Activated CD8-positive, alpha-beta T cell treated with anti-CD3 and anti-CD28 coated beads for 36 hours (primary cell): Measurements from ENCODE around the gene HEBP2. TPM values are rescaled to one million over a fixed set of nuclear protein-coding genes. Genes with fewer than 3 reads are reported as not detected.

Source experiments
- ATAC-seq: fragments of 200-7000 bp; cut with Tn5 transposase; one replicate; pipeline ENCODE4 v1.10.0; 2021; ENCODE audit warnings: mild to moderate bottlenecking, moderate library complexity
- CTCF ChIA-PET: fragments of 350-600 bp; sonication (Branson Sonifier 250); formaldehyde crosslinking; loops from one replicate; lab custom pipeline; 2021; ENCODE audit warnings: antibody characterized with exemption; lab: Charles Lee
- POLR2A ChIA-PET: fragments of 350-600 bp; sonication (Branson Sonifier 250); formaldehyde crosslinking; loops from one replicate; lab custom pipeline; 2021; ENCODE audit warnings: antibody characterized with exemption; lab: Charles Lee
- DNase-seq: peaks from one replicate; pipeline ENCODE4 v3.0.0-alpha.2; 2020
- H3K27ac Mint-ChIP-seq: one replicate; pipeline ENCODE4 v1.8.0; 2021; ENCODE audit warnings: mild to moderate bottlenecking, mixed read lengths
- H3K27me3 Mint-ChIP-seq: one replicate; pipeline ENCODE4 v1.8.0; 2021; ENCODE audit warnings: mixed read lengths
- H3K36me3 Mint-ChIP-seq: one replicate; pipeline ENCODE4 v1.8.0; 2021; ENCODE audit warnings: low read depth, mixed read lengths
- H3K4me1 Mint-ChIP-seq: one replicate; pipeline ENCODE4 v1.8.0; 2021; ENCODE audit warnings: low read depth, mixed read lengths
- H3K4me3 Mint-ChIP-seq: one replicate; pipeline ENCODE4 v1.8.0; 2021; ENCODE audit warnings: mild to moderate bottlenecking, moderate library complexity, mixed read lengths
- H3K9me3 Mint-ChIP-seq: one replicate; pipeline ENCODE4 v1.8.0; 2021; ENCODE audit warnings: mixed read lengths
- intact Hi-C: fragments of 100-400 bp; cut with micrococcal nuclease; formaldehyde crosslinking; loops from one replicate; pipeline ENCODE4 v1.10.0; 2022
- total RNA-seq, 2 experiments: library from RNA; stranded (reverse); gene quantifications; one replicate each; pipeline ENCODE4 v1.2.3, GENCODE V29; 2021
- TF ChIP-seq, protein P1 (sequence below): fragments of 200-600 bp; IDR thresholded peaks from one replicate; pipeline ENCODE4 v1.8.0; 2022; ENCODE audit warnings: antibody characterized with exemption, mild to moderate bottlenecking

HEBP2 gene
- total RNA-seq, 2 experiments from 2014 or later: 28.2 to 28.7 TPM

DNA sequence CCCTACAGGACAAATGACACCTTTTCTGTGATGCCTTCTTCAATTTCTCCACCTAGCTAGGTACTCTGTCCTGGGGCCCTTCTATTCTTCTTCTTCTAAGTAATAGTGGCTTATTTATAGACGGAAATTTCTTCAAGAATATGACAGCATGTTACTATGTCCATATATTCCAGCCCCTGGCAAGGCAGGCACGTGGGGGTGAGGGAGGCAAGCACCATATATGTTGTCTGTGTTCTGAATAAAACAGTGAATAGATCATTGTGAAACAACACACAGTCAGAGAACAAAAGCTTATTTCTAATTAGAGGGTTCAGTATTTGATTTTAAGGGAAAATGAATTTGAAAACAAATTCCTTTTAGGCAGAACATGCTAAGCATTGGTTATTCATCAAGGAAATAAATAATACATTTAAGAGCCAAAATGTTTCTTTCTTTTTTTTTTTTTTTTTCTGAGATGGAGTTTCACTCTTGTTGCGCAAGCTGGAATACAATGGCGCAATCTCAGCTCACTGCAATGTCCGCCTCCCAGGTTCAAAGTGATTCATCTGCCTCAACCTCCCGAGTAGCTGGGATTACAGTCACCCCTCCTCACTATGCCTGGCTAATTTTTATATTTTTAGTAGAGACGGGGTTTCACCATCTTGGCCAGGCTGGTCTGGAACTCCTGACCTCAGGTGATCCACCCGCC is 6.2 kb downstream of the HEBP2 start:
- ATAC-seq (no peak), DNase-seq (no peak)
- ChIA-PET POLR2A (interaction anchor here (0.6 kb wide), 1 partner anchor 8 kb away, joined by 3 read pairs; no protein-coding TSS in a partner anchor), CTCF (interaction anchor here (0.7 to 1.2 kb wide), 3 partner anchors 106 to 295 kb away, joined by 3 to 4 read pairs (median 3); no protein-coding TSS in a partner anchor)
- Mint-ChIP-seq H3K4me1 (peaks cover 30% of the 10 kb centered on the region), H3K27me3 (no peaks in the 10 kb centered on the region), H3K36me3 (peaks cover 61% of the 10 kb centered on the region), H3K9me3 (no peaks in the 10 kb centered on the region), H3K27ac (peak overlapping the region; percentile 4), H3K4me3 (no peak overlapping the region)
- intact Hi-C loops: no loop called here
- TF ChIP-seq, protein P1, sequence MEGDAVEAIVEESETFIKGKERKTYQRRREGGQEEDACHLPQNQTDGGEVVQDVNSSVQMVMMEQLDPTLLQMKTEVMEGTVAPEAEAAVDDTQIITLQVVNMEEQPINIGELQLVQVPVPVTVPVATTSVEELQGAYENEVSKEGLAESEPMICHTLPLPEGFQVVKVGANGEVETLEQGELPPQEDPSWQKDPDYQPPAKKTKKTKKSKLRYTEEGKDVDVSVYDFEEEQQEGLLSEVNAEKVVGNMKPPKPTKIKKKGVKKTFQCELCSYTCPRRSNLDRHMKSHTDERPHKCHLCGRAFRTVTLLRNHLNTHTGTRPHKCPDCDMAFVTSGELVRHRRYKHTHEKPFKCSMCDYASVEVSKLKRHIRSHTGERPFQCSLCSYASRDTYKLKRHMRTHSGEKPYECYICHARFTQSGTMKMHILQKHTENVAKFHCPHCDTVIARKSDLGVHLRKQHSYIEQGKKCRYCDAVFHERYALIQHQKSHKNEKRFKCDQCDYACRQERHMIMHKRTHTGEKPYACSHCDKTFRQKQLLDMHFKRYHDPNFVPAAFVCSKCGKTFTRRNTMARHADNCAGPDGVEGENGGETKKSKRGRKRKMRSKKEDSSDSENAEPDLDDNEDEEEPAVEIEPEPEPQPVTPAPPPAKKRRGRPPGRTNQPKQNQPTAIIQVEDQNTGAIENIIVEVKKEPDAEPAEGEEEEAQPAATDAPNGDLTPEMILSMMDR: no peak

DNA sequence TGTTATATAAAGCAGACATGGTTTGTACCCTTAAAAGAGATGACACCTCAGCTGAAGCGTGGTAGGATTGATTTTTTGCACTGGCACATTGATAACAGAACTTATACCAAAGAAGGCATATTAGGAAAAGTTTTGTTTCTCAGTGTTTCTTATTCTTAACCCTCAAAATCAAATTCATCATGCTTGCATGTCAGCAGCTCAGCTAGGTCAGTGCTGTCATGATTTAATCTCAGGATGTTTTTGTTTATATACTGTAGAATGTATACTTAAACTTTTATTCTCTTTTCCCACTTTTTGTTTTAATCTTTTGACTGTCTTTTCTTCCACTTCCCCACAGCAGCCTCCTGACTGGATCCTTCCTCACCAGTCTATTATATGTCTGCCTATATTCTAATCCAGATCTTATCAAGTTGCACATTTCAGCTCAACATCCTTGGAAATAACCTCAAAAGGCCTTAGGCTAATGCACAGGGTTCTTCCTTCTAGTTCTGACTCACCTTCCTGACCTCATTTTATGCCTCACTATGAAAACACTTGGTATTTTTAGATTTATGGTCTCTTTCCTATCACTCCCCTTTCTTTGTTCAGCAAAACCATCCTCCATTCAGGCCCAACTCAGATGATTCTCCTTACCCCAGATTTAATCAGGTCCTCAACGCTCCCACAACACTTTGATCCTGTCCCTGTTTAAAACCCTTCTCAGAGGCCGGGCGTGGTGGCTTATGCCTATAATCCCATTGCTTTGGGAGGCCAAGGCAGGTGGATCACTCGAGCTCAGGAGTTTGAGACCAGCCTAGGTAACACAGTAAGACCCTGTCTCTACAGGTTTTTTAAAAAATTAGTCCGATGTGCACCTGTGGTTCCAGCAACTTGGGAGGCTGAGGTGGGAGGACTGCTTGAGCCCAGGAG is 7.2 kb downstream of the HEBP2 start:
- no peaks in the 10 kb centered on the region for H3K27me3 Mint-ChIP-seq
- H3K9me3 Mint-ChIP-seq: no peaks in the 10 kb centered on the region
- H3K4me3 Mint-ChIP-seq: no peak overlapping the region
- H3K36me3 Mint-ChIP-seq: peaks cover 54% of the 10 kb centered on the region
- DNase-seq (no peak), ATAC-seq (peak; percentile 88)
- TF ChIP-seq, protein P1: no peak
- intact Hi-C loops: no loop called here
- ChIA-PET POLR2A (no interaction called here), CTCF (interaction anchor here (0.6 to 2.4 kb wide), 4 partner anchors 98 to 295 kb away, joined by 3 to 5 read pairs (median 4); no protein-coding TSS in a partner anchor)
- H3K4me1 Mint-ChIP-seq: peaks cover 22% of the 10 kb centered on the region
- peak overlapping the region; percentile 84 for H3K27ac Mint-ChIP-seq

DNA sequence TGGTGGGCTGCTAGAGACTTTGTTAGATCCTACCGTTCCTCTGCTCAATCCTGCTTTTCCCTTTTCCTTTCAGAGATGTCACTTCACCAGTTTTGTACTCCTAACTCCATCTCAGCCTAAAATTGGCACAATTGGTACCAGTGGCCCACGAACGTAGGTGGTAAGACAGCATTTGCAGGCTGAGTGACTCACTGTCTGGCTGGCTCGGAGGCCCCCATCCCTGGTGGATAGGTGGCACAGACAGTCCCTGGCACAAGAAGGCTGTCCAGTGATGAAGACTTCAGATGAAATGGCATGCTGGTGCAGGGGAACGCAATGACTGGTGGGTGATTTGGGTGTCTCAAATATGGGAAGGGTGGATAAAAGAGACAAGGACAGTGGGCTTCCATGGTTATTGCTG is 11.1 kb downstream of the HEBP2 start:
- ATAC-seq (no peak), DNase-seq (no peak)
- TF ChIP-seq, protein P1: no peak
- Mint-ChIP-seq H3K27ac (no peak overlapping the region), H3K27me3 (no peaks in the 10 kb centered on the region), H3K4me1 (peaks cover 14% of the 10 kb centered on the region), H3K9me3 (peaks cover 2% of the 10 kb centered on the region), H3K36me3 (peaks cover 43% of the 10 kb centered on the region), H3K4me3 (no peak overlapping the region)
- CTCF ChIA-PET: interaction anchor here (0.7 to 1.4 kb wide), 4 partner anchors 10 to 300 kb away, joined by 3 to 4 read pairs (median 3); no protein-coding TSS in a partner anchor
- intact Hi-C loops: no loop called here
- POLR2A ChIA-PET: interaction anchor here (1.0 to 1.2 kb wide), 2 partner anchors 40 to 47 kb away, joined by 3 read pairs; no protein-coding TSS in a partner anchor

DNA sequence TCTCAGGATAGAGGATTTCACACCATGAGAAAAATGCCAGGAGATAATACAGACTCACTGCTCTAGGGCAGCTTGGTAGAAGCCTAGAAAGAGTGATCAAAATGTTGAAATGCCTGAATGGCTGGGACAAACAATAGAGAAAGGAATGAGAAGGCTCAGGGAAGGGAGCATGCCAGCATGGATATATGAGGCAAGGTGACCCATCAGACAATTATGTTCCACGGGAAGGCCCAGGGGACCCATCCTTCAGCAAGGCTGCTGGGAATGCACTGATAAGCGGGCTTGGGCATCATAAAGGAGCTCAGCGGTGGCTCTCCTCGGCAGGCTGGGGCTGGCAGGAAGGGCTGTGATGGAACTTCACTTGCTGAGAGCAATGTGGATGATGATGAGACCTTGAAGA is 12.2 kb downstream of the HEBP2 start:
- Mint-ChIP-seq H3K4me3 (no peak overlapping the region), H3K27ac (no peak overlapping the region), H3K36me3 (peaks cover 37% of the 10 kb centered on the region), H3K4me1 (peaks cover 7% of the 10 kb centered on the region), H3K9me3 (peaks cover 2% of the 10 kb centered on the region), H3K27me3 (no peaks in the 10 kb centered on the region)
- intact Hi-C loops: no loop called here
- no peak for ATAC-seq
- no peak for DNase-seq
- ChIA-PET CTCF (no interaction called here), POLR2A (interaction anchor here (0.6 to 1.0 kb wide), 3 partner anchors 19 to 99 kb away, joined by 3 read pairs; no protein-coding TSS in a partner anchor)
- TF ChIP-seq, protein P1: no peak
